Measurements from ENCODE around the gene LIN28A. TPM values are rescaled to one million over a fixed set of nuclear protein-coding genes. Genes with fewer than 3 reads are reported as not detected.

The LIN28A gene
- total and polyA plus RNA-seq, 2 donors (not counting 1 experiment from before 2014, with no cell fraction given): not detected

DNA sequence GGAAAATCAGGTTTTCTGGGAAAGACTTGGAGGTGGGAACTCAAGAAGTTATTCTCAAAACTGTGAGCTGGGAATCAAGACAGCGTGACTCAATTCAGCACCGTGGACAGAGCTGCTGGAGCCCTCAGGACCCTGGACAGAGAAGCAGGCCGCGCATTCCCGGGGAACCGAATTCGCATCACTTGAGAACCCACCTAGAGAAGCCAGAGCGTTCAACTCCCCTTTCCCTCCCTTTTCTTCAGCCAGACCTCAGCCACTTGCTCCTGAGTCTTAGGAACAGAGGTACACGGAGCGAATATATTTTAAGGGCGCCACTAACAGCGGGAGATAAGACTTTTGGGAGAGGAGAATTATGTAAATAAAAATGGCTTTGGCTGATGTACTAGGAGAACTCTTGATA lies 2.0 kb upstream of the LIN28A start:
- Histone ChIP-seq H3K9me3 (ENCODE audit: control extremely low read depth in 1 of 3, control insufficient read depth in 2 of 3, insufficient read depth in 1 of 3, low read length in 2 of 3) (peaks cover 0 to 34% (median 0%) of the 10 kb centered on the region in 3 donors), H3K27ac (ENCODE audit: low read length in 2 of 2) (no peak overlapping the region), H3K4me3 (ENCODE audit: control extremely low read depth in 1 of 5, extremely low read depth in 1 of 5, insufficient read depth in 1 of 5, low read depth in 2 of 5, low read length in 4 of 5) (no peak overlapping the region), H4K20me1 (ENCODE audit: control insufficient read depth, insufficient read depth, low read length, poor library complexity, severe bottlenecking) (no peaks in the 10 kb centered on the region), H3K4me1 (ENCODE audit: control insufficient read depth in 2 of 2, insufficient read depth in 2 of 2, low read length in 2 of 2) (peaks cover 17 to 18% of the 10 kb centered on the region in 2 donors), H3K9ac (ENCODE audit: low read length) (no peak overlapping the region), H3K36me3 (replicated peaks in 1 of 2; ENCODE audit: control extremely low read depth in 1 of 2, control insufficient read depth in 1 of 2, extremely low read depth in 1 of 2, insufficient read depth in 2 of 2, low read length in 1 of 2) (no peaks in the 10 kb centered on the region), H3K27me3 (replicated peaks in 1 of 4; ENCODE audit: control extremely low read depth in 1 of 4, control insufficient read depth in 3 of 4, insufficient read depth in 4 of 4, low read length in 3 of 4) (peaks cover 0 to 55% (median 36%) of the 10 kb centered on the region in 4 experiments), H3K79me2 (ENCODE audit: control insufficient read depth, insufficient read depth, low read length) (no peaks in the 10 kb centered on the region), H3K4me2 (replicated peaks; ENCODE audit: low read depth, low read length, poor library complexity, severe bottlenecking) (peak overlapping the region; percentile 60), H2AFZ (ENCODE audit: insufficient read depth, low read depth, low read length, poor library complexity, severe bottlenecking) (no peak overlapping the region)
- no peaks in the 10 kb centered on the region for H3K9me3 Mint-ChIP-seq (ENCODE audit: insufficient read depth)
- peak; percentile 85 for DNase-seq
- H3K4me3 Mint-ChIP-seq: no peak overlapping the region
- peak overlapping the region; percentile 41 for H3K27ac Mint-ChIP-seq
- 8% methylated on average over 12 of the region's 12 CpGs for WGBS (ENCODE audit: insufficient coverage)
- ChIA-PET POLR2A (interaction anchor here (1.2 kb wide), 1 partner anchor 86 kb away, joined by 3 read pairs; no protein-coding TSS in a partner anchor), CTCF (interaction anchor here (0.6 to 1.3 kb wide), 4 partner anchors 9 to 87 kb away, joined by 3 to 4 read pairs (median 4); partner anchors contain the start of gene DHDDS)
- H3K4me1 Mint-ChIP-seq: peaks cover 15% of the 10 kb centered on the region
- H3K27me3 Mint-ChIP-seq: peaks cover 63% of the 10 kb centered on the region
- intact Hi-C loops (cut with micrococcal nuclease): loop anchor here (1.0 to 2.0 kb wide), 4 partner anchors 24 to 298 kb away; partner anchors contain the start of genes CEP85, DHDDS, HMGN2 and PDIK1L
- no peak for TF ChIP-seq EZH2 (IDR thresholded peaks at IDR 0.05; ENCODE audit: borderline replicate concordance, insufficient read depth, low read depth, low read length, poor library complexity, severe bottlenecking)
- TF ChIP-seq, protein P1, sequence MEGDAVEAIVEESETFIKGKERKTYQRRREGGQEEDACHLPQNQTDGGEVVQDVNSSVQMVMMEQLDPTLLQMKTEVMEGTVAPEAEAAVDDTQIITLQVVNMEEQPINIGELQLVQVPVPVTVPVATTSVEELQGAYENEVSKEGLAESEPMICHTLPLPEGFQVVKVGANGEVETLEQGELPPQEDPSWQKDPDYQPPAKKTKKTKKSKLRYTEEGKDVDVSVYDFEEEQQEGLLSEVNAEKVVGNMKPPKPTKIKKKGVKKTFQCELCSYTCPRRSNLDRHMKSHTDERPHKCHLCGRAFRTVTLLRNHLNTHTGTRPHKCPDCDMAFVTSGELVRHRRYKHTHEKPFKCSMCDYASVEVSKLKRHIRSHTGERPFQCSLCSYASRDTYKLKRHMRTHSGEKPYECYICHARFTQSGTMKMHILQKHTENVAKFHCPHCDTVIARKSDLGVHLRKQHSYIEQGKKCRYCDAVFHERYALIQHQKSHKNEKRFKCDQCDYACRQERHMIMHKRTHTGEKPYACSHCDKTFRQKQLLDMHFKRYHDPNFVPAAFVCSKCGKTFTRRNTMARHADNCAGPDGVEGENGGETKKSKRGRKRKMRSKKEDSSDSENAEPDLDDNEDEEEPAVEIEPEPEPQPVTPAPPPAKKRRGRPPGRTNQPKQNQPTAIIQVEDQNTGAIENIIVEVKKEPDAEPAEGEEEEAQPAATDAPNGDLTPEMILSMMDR (IDR thresholded peaks at IDR 0.05): no peak
- ATAC-seq (ENCODE audit: low read depth): peak; percentile 92

DNA sequence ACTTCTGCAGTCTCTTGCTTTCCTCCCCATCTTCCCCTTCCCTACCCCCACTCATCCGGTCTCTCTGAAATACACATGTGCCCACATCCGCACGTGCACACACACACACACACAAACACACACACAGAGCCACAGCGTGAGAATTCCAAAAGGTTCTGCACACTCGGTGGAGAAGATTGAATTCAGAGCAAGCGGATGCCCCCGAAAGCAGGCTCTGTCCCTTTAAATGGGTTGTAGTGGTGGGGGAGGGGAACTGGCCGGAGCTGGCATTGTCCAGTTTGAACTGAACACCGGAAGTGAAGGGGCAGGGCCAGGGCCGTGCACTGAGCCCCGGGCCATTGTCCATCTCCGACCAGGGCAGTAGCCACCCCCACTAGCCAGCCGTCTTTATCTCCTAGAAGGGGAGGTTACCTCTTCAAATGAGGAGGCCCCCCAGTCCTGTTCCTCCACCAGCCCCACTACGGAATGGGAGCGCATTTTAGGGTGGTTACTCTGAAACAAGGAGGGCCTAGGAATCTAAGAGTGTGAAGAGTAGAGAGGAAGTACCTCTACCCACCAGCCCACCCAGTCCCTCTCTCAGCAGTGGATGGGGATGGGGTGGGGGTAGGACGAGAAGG lies 1.3 kb upstream of the LIN28A start:
- peaks cover 0 to 34% (median 0%) of the 10 kb centered on the region in 3 donors for H3K9me3 ChIP-seq (ENCODE audit: control extremely low read depth in 1 of 3, control insufficient read depth in 2 of 3, insufficient read depth in 1 of 3, low read length in 2 of 3)
- peaks cover 17 to 18% of the 10 kb centered on the region in 2 donors for H3K4me1 ChIP-seq (ENCODE audit: control insufficient read depth in 2 of 2, insufficient read depth in 2 of 2, low read length in 2 of 2)
- no peaks in the 10 kb centered on the region for H3K36me3 ChIP-seq (replicated peaks in 1 of 2; ENCODE audit: control extremely low read depth in 1 of 2, control insufficient read depth in 1 of 2, extremely low read depth in 1 of 2, insufficient read depth in 2 of 2, low read length in 1 of 2)
- DNase-seq: no peak
- 4% methylated on average over 7 of the region's 16 CpGs for WGBS (ENCODE audit: insufficient coverage)
- H3K79me2 ChIP-seq (ENCODE audit: control insufficient read depth, insufficient read depth, low read length): no peaks in the 10 kb centered on the region
- peak overlapping the region; percentile 60 for H3K4me2 ChIP-seq (replicated peaks; ENCODE audit: low read depth, low read length, poor library complexity, severe bottlenecking)
- H2AFZ ChIP-seq (ENCODE audit: insufficient read depth, low read depth, low read length, poor library complexity, severe bottlenecking): no peak overlapping the region
- H3K9me3 Mint-ChIP-seq (ENCODE audit: insufficient read depth): no peaks in the 10 kb centered on the region
- ChIA-PET CTCF (interaction anchor here (1.0 to 1.3 kb wide), 2 partner anchors 8 to 87 kb away, joined by 4 read pairs; no protein-coding TSS in a partner anchor), POLR2A (no interaction called here)
- no peak overlapping the region for H3K4me3 Mint-ChIP-seq
- peaks cover 62% of the 10 kb centered on the region for H3K27me3 Mint-ChIP-seq
- TF ChIP-seq EZH2 (IDR thresholded peaks at IDR 0.05; ENCODE audit: borderline replicate concordance, insufficient read depth, low read depth, low read length, poor library complexity, severe bottlenecking): no peak
- TF ChIP-seq, protein P1 (IDR thresholded peaks at IDR 0.05): no peak
- H3K9ac ChIP-seq (ENCODE audit: low read length): peak overlapping the region; percentile 3
- no peak overlapping the region for H3K4me3 ChIP-seq (ENCODE audit: control extremely low read depth in 1 of 5, extremely low read depth in 1 of 5, insufficient read depth in 1 of 5, low read depth in 2 of 5, low read length in 4 of 5)
- intact Hi-C loops (cut with micrococcal nuclease): loop anchor here (2.0 kb wide), 2 partner anchors 64 to 298 kb away; partner anchors contain the start of genes HMGN2 and PDIK1L
- peaks cover 0 to 57% (median 38%) of the 10 kb centered on the region in 4 experiments for H3K27me3 ChIP-seq (replicated peaks in 1 of 4; ENCODE audit: control extremely low read depth in 1 of 4, control insufficient read depth in 3 of 4, insufficient read depth in 4 of 4, low read length in 3 of 4)
- H3K4me1 Mint-ChIP-seq: peaks cover 15% of the 10 kb centered on the region
- no peak for ATAC-seq (ENCODE audit: low read depth)
- H4K20me1 ChIP-seq (ENCODE audit: control insufficient read depth, insufficient read depth, low read length, poor library complexity, severe bottlenecking): no peaks in the 10 kb centered on the region
- no peak overlapping the region for H3K27ac ChIP-seq (ENCODE audit: low read length in 2 of 2)
- H3K27ac Mint-ChIP-seq: no peak overlapping the region

Data from B cell (primary cell).